ENCODE measurements around the gene PHOSPHO1. TPM values are rescaled to one million over a fixed set of nuclear protein-coding genes. Genes with fewer than 3 reads are reported as not detected.

PHOSPHO1 gene
- total RNA-seq, 4 donors from 2014 or later = 0.34 to 0.36 TPM; not detected in 2

DNA sequence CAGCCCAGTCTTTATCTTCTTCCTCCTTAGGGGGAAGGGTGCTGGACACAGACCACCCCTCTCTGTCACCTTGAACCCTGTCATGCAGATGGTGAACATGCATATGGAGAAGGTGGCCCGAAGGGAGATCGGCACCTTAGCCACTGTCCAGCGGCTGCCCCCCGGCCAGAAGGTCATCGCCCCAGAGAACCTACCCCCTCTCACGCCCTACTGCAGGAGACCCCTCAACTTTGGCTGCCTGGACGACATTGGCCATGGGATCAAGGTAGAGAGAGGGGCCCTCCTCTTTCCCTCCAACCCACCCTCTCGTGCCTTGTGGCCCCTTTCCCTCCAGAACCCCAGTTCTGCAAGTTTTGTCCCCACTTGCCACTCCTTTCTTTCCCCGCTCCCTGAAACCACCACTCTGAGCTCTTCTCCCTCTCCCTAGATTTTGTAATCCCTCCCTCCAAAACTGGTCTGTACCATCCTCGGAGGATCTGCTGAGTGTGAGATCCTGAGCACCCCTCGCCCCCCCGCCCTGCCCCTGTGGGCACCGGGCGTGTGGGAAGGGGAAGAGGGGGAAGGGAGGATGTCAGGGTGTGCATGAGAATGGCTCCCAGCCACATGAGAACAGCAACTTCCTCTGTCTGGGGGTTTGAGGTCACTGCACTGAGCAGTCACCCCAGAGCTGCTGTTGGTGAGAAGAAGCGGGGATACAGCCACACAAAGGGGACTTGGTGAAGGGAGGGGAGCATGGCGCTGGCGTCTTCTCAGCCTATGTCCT lies 12.8 kb downstream of the PHOSPHO1 start:
- TF ChIP-seq, protein P1, sequence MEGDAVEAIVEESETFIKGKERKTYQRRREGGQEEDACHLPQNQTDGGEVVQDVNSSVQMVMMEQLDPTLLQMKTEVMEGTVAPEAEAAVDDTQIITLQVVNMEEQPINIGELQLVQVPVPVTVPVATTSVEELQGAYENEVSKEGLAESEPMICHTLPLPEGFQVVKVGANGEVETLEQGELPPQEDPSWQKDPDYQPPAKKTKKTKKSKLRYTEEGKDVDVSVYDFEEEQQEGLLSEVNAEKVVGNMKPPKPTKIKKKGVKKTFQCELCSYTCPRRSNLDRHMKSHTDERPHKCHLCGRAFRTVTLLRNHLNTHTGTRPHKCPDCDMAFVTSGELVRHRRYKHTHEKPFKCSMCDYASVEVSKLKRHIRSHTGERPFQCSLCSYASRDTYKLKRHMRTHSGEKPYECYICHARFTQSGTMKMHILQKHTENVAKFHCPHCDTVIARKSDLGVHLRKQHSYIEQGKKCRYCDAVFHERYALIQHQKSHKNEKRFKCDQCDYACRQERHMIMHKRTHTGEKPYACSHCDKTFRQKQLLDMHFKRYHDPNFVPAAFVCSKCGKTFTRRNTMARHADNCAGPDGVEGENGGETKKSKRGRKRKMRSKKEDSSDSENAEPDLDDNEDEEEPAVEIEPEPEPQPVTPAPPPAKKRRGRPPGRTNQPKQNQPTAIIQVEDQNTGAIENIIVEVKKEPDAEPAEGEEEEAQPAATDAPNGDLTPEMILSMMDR (IDR thresholded peaks at IDR 0.05) = no peak
- TF ChIP-seq POLR2A (IDR thresholded peaks at IDR 0.05) = no peak
- intact Hi-C loops (cut with DNase I; ENCODE audit: low total_unique reads) = no loop called here
- 65 to 75% methylated on average over 16 of the region's 17 CpGs for WGBS, 2 donors
- peak; percentile 45 to 87 for DNase-seq (ENCODE audit: low spot score in 2 of 2)
- no peak overlapping the region for H3K4me3 ChIP-seq (ENCODE audit: low read depth, poor library complexity, severe bottlenecking)

DNA sequence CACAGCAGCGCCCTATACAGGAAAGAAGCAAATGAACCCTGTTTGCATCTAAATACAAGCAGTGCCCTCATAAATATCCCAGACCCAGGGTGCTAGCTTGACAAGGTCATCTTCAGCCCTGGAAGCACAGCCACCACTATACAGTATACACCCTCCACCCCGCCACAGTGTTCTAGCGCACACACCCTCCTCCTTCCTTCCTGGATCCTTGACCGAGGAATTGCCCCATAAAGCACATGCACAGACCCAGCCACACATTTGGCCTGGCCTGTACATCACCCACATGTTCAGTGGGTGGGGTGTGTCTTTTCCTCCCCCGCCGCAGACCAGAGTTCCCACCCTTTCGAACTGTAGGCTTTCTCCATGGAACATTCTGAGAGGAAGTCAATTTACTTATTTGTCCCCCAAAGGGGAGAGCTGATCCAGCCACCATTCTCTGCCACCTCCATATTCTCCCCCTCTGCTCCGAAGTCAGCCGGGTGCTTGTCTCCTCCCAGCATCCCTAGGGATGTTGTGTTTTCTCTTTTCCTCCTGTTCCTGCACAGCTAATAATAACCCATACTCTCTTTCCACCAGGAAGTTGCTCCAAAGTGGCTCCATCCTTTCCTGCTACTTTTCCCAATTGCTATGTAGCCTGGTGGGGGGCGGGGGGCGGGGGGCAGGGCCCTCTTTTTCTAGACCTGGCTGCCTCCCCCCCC lies 13.5 kb downstream of the PHOSPHO1 start:
- 51 to 58% methylated on average over 11 of the region's 11 CpGs for WGBS, 2 donors
- peak; percentile 55 to 87 for DNase-seq (ENCODE audit: low spot score in 2 of 2)
- intact Hi-C loops (cut with DNase I; ENCODE audit: low total_unique reads) = no loop called here

DNA sequence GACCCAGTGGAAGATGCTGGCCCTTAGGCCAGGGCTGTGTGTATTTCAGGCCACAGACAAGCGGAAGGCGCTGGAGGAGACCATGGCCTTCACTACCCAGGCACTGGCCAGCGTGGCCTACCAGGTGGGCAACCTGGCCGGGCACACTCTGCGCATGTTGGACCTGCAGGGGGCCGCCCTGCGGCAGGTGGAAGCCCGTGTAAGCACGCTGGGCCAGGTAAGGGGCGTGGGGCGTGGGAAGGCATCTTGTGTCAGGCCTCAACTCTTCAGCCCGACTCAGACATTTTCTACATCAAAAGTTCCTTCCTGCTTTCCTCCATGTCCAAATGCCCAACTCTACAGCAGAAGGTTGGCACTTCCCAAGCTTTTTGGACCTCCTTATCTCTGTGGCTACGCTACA lies 14.1 kb downstream of the PHOSPHO1 start:
- H3K4me3 ChIP-seq (ENCODE audit: low read depth, poor library complexity, severe bottlenecking) = no peak overlapping the region
- intact Hi-C loops (cut with DNase I; ENCODE audit: low total_unique reads) = no loop called here
- TF ChIP-seq POLR2A (IDR thresholded peaks at IDR 0.05) = no peak
- TF ChIP-seq, protein P1 (IDR thresholded peaks at IDR 0.05) = no peak
- DNase-seq (ENCODE audit: low spot score in 2 of 2) = no peak
- 87% methylated on average over 13 of the region's 13 CpGs for WGBS, 2 donors

More for the DNA sequence above, 13.5 kb downstream of the PHOSPHO1 start:
- H3K4me3 ChIP-seq (ENCODE audit: low read depth, poor library complexity, severe bottlenecking) = no peak overlapping the region
- TF ChIP-seq POLR2A (IDR thresholded peaks at IDR 0.05) = no peak
- TF ChIP-seq, protein P1 (IDR thresholded peaks at IDR 0.05) = no peak

DNA sequence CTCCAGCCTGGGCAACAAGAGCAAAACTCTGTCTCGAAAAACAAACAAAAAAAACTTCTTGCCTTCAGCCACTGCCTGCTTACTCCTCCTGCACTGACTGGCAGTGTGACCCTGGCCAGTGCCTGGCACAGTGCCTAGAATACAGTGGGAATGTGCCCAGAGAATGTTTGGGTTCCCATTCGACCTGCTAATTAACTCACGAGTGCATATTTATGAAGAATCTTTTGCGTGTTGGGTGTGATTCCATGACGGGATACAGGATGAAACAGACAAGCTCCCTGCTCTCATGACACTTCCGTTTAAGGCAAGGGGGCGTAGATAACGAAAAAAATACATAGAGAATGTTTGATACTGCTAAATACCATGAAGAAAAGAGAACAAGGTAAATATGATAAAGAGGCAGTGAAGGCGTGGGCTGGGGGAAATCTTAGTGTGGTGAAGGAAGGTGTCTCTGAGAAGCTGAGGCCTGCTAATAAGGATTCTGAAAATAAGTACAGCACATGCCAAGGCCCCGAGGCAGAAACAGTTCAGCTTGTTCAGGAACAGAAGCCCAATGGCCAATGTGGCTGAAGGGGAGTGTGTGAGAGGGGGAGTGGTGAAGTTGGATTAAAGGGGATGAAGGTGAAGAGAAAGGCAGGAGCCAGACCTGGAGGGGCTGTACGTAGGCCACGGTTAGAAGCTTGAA lies 15.8 kb downstream of the PHOSPHO1 start:
- TF ChIP-seq POLR2A (IDR thresholded peaks at IDR 0.05) = no peak

DNA sequence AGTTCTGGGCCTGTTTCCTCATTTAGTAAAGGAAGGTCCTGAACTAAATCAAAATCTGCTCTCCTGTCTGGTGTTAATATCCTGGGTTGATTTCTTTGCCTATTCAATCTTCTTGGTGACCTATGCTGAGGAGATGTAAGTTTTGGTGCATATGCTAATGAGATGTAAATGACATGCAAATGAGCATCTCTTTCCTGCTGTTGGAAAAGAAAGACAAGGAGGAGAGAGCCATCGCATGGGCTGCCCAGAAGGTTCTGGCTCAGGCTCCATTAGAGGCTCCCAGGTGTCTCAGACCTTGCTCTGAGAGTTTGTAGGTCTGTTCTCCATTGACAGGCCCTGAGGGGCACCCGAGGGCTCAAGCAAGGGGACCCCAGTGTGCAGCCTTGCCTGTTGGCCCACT lies 16.7 kb downstream of the PHOSPHO1 start:
- DNase-seq (ENCODE audit: low spot score in 2 of 2) = no peak
- no peak for TF ChIP-seq POLR2A (IDR thresholded peaks at IDR 0.05)
- TF ChIP-seq, protein P1 (IDR thresholded peaks at IDR 0.05) = no peak
- intact Hi-C loops (cut with DNase I; ENCODE audit: low total_unique reads) = no loop called here
- no peak overlapping the region for H3K4me3 ChIP-seq (ENCODE audit: low read depth, poor library complexity, severe bottlenecking)
- 87 to 100% methylated on average over 2 of the region's 2 CpGs for WGBS, 2 donors

More for the DNA sequence above, 15.8 kb downstream of the PHOSPHO1 start:
- WGBS, 2 donors = 55 to 57% methylated on average over 12 of the region's 12 CpGs
- no peak for DNase-seq (ENCODE audit: low spot score in 2 of 2)
- H3K4me3 ChIP-seq (ENCODE audit: low read depth, poor library complexity, severe bottlenecking) = no peak overlapping the region
- intact Hi-C loops (cut with DNase I; ENCODE audit: low total_unique reads) = no loop called here

DNA sequence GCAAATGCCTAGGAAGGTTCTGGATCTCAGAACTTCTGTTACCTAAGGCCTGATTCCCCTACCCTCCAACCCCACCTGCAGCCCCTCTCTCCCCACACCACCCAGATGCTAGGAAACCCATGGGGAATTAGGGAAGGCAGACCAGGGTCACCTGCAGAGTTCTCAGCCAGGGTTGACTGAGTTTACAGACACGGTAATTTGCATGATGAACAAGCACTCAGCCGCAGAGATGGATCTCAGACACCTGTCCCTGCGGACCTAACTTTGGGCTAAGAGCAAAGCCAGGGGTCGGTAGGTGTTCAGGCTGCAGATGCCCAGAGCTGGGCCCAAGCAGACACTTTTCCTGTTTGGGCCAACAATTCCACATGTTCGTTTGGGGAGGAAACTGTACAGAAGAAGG lies 17.2 kb downstream of the PHOSPHO1 start:
- intact Hi-C loops (cut with DNase I; ENCODE audit: low total_unique reads) = no loop called here
- TF ChIP-seq, protein P1 (IDR thresholded peaks at IDR 0.05) = no peak
- no peak for TF ChIP-seq POLR2A (IDR thresholded peaks at IDR 0.05)

More for the DNA sequence above, 17.2 kb downstream of the PHOSPHO1 start:
- no peak for DNase-seq (ENCODE audit: low spot score in 2 of 2)
- 71 to 76% methylated on average over 5 of the region's 5 CpGs for WGBS, 2 donors
- H3K4me3 ChIP-seq (ENCODE audit: low read depth, poor library complexity, severe bottlenecking) = no peak overlapping the region

Measured in lower leg skin (tissue), 4 donors.